WTC11 (cell line): ENCODE data around the gene SKIL. TPM values are rescaled to one million over a fixed set of nuclear protein-coding genes. Genes with fewer than 3 reads are reported as not detected.
A peak's percentile ranks its signal among the peaks of the same experiment; 100 is the strongest.

Experiments used
- ATAC-seq: fragments of 200-7000 bp; cut with Tn5 transposase; 2 replicates; pipeline ENCODE4 v1.10.0; 2021; ENCODE audit warnings: mild to moderate bottlenecking, moderate library complexity
- CTCF ChIA-PET: fragments of 300-600 bp; sonication (Branson Sonifier 250); formaldehyde crosslinking; loops from one replicate; lab custom pipeline; 2021; ENCODE audit warnings: antibody characterized with exemption; lab: Charles Lee
- POLR2A ChIA-PET: fragments of 350-600 bp; sonication (Branson Sonifier 250); formaldehyde crosslinking; loops from one replicate; lab custom pipeline; 2021; ENCODE audit warnings: antibody characterized with exemption; lab: Charles Lee
- DNase-seq: peaks from one replicate; pipeline ENCODE4 v3.0.0; 2021; ENCODE audit warnings: low spot score
- H3K27ac Mint-ChIP-seq: 2 replicates; pipeline ENCODE4 v1.8.0; 2021; ENCODE audit warnings: mixed read lengths
- H3K27me3 Mint-ChIP-seq: 2 replicates; pipeline ENCODE4 v1.8.0; 2021; ENCODE audit warnings: low read depth, mild to moderate bottlenecking, moderate library complexity, mixed read lengths
- H3K36me3 Mint-ChIP-seq: 2 replicates; pipeline ENCODE4 v1.8.0; 2021; ENCODE audit warnings: mixed read lengths
- H3K4me1 Mint-ChIP-seq: 2 replicates; pipeline ENCODE4 v1.8.0; 2022; ENCODE audit warnings: mixed read lengths
- H3K4me3 Mint-ChIP-seq: 2 replicates; pipeline ENCODE4 v1.8.0; 2021; ENCODE audit warnings: mild to moderate bottlenecking, moderate library complexity, mixed read lengths
- H3K9me3 Mint-ChIP-seq: 2 replicates; pipeline ENCODE4 v1.8.0; 2021; ENCODE audit warnings: mixed read lengths
- ARID4B ChIP-seq: sonication (generic); formaldehyde crosslinking; IDR thresholded peaks from 2 replicates; pipeline ENCODE4 v1.8.0; 2023; ENCODE audit warnings: missing genetic modification reagents, mild to moderate bottlenecking, borderline replicate concordance
- ELF4 ChIP-seq: sonication (generic); formaldehyde crosslinking; IDR thresholded peaks from 2 replicates; pipeline ENCODE4 v1.8.1; 2022; ENCODE audit warnings: low read depth, mild to moderate bottlenecking, moderate library complexity, missing genetic modification reagents
- ERG ChIP-seq: fragments of 250-450 bp; sonication (Bioruptor Pico); IDR thresholded peaks from 2 replicates; pipeline ENCODE4 v1.8.0; 2021; ENCODE audit warnings: mild to moderate bottlenecking
- ESRRA ChIP-seq: sonication (generic); formaldehyde crosslinking; IDR thresholded peaks from 2 replicates; pipeline ENCODE4 v1.8.1; 2022; ENCODE audit warnings: mild to moderate bottlenecking, missing genetic modification reagents, borderline replicate concordance
- ETV6 ChIP-seq: sonication (generic); formaldehyde crosslinking; IDR thresholded peaks from 2 replicates; pipeline ENCODE4 v1.8.1; 2022; ENCODE audit warnings: mild to moderate bottlenecking, missing genetic modification reagents
- FOXP1 ChIP-seq: sonication (generic); formaldehyde crosslinking; IDR thresholded peaks from 2 replicates; pipeline ENCODE4 v1.8.0; 2022; ENCODE audit warnings: missing genetic modification reagents, mild to moderate bottlenecking, moderate library complexity, borderline replicate concordance
- GRHL2 ChIP-seq: fragments of 250-450 bp; sonication (Bioruptor Pico); IDR thresholded peaks from 2 replicates; pipeline ENCODE4 v1.8.0; 2022; ENCODE audit warnings: mild to moderate bottlenecking, moderate library complexity; ENCODE audit not compliant: insufficient replicate concordance, severe bottlenecking
- JAZF1 ChIP-seq: fragments of 250-450 bp; sonication (Bioruptor Pico); IDR thresholded peaks from 2 replicates; pipeline ENCODE4 v1.9.0; 2021; ENCODE audit warnings: moderate library complexity, mild to moderate bottlenecking, inconsistent platforms
- MYBL2 ChIP-seq: sonication (generic); formaldehyde crosslinking; IDR thresholded peaks from 2 replicates; pipeline ENCODE4 v1.8.1; 2023; ENCODE audit warnings: mild to moderate bottlenecking, moderate library complexity, missing genetic modification reagents
- NFATC4 ChIP-seq: fragments of 250-450 bp; sonication (Bioruptor Pico); IDR thresholded peaks from 2 replicates; pipeline ENCODE4 v1.9.0; 2021; ENCODE audit warnings: mild to moderate bottlenecking
- NFYB ChIP-seq: sonication (generic); formaldehyde crosslinking; conservative IDR thresholded peaks from 2 replicates; pipeline ENCODE4 v1.8.0; 2022; ENCODE audit warnings: low read depth, missing genetic modification reagents
- NR1H2 ChIP-seq: sonication (generic); formaldehyde crosslinking; IDR thresholded peaks from 2 replicates; pipeline ENCODE4 v1.9.0; 2021; ENCODE audit warnings: mild to moderate bottlenecking, moderate library complexity, missing genetic modification reagents
- SP1 ChIP-seq: sonication (generic); formaldehyde crosslinking; conservative IDR thresholded peaks from 2 replicates; pipeline ENCODE4 v1.8.1; 2022; ENCODE audit warnings: missing genetic modification reagents
- STAT6 ChIP-seq: sonication (generic); formaldehyde crosslinking; conservative IDR thresholded peaks from 2 replicates; pipeline ENCODE4 v1.8.1; 2023; ENCODE audit warnings: mild to moderate bottlenecking, low read depth, missing genetic modification reagents, moderate library complexity
- TCF7 ChIP-seq: sonication (generic); formaldehyde crosslinking; IDR thresholded peaks from 2 replicates; pipeline ENCODE4 v1.8.0; 2022; ENCODE audit warnings: mild to moderate bottlenecking, low read depth, missing genetic modification reagents, moderate library complexity
- ZNF219 ChIP-seq: sonication (generic); formaldehyde crosslinking; IDR thresholded peaks from 2 replicates; pipeline ENCODE4 v1.8.0; 2023; ENCODE audit warnings: missing genetic modification reagents, mild to moderate bottlenecking, borderline replicate concordance
- total RNA-seq: library from RNA; stranded (reverse); gene quantifications from 3 replicates; pipeline ENCODE4 v1.2.3, GENCODE V29; 2021
- TF ChIP-seq, protein P1 (sequence below): sonication (generic); formaldehyde crosslinking; IDR thresholded peaks from 2 replicates; pipeline ENCODE4 v1.8.1; 2022; ENCODE audit warnings: low read depth, mild to moderate bottlenecking, moderate library complexity, missing genetic modification reagents, borderline replicate concordance
- TF ChIP-seq, protein P2 (sequence below): sonication (generic); formaldehyde crosslinking; IDR thresholded peaks from 2 replicates; pipeline ENCODE4 v1.8.1; 2022; ENCODE audit warnings: missing genetic modification reagents, borderline replicate concordance

SKIL gene
- total RNA-seq, 1 experiment from 2014 or later: 181 TPM

DNA sequence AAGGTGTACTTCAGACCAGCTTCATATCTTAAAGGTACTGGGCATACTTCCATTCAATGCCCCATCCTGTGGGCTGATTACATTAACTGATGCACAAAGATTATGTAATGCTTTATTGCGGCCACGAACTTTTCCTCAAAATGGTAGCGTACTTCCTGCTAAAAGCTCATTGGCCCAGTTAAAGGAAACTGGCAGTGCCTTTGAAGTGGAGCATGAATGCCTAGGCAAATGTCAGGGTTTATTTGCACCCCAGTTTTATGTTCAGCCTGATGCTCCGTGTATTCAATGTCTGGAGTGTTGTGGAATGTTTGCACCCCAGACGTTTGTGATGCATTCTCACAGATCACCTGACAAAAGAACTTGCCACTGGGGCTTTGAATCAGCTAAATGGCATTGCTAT lies 3.4 kb downstream of the SKIL start:
- POLR2A ChIA-PET: no interaction called here
- Mint-ChIP-seq H3K4me3 (peak overlapping the region; percentile 94), H3K4me1 (peaks cover 52% of the 10 kb centered on the region), H3K27me3 (no peaks in the 10 kb centered on the region), H3K36me3 (peaks cover 64% of the 10 kb centered on the region), H3K27ac (peak overlapping the region; percentile 88), H3K9me3 (no peaks in the 10 kb centered on the region)
- CTCF ChIA-PET: interaction anchor here (1.3 kb wide), 1 partner anchor 51 kb away, joined by 3 read pairs; no protein-coding TSS in a partner anchor
- DNase-seq (no peak), ATAC-seq (no peak)
- TF ChIP-seq JAZF1 (CRISPR knock-in tag): no peak
- no peak for TF ChIP-seq ELF4 (CRISPR knock-in tag)
- TF ChIP-seq, protein P1, sequence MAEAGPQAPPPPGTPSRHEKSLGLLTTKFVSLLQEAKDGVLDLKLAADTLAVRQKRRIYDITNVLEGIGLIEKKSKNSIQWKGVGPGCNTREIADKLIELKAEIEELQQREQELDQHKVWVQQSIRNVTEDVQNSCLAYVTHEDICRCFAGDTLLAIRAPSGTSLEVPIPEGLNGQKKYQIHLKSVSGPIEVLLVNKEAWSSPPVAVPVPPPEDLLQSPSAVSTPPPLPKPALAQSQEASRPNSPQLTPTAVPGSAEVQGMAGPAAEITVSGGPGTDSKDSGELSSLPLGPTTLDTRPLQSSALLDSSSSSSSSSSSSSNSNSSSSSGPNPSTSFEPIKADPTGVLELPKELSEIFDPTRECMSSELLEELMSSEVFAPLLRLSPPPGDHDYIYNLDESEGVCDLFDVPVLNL (CRISPR knock-in tag): no peak
- TF ChIP-seq SP1 (CRISPR knock-in tag): no peak

DNA sequence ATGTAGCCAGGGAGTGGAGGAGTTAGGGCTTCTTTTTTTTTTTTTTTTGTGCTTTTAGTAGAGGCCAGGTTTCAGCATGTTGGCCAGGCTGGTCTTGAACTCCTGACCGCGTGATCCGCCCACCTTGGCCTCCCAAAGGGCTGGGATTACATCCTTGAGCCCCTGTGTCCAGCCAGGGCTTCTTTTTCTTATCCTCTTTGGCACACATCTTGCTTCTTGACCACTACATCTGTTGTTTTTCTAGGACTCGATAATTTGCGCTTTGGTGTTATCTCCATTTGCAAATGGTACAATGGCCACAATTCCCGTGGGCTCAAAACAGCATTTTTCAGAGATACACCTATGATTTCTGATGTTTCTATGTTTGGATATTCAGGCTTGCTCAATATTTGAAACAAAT lies 4.2 kb downstream of the SKIL start:
- peaks cover 68% of the 10 kb centered on the region for H3K36me3 Mint-ChIP-seq
- TF ChIP-seq NFYB (no peak), ERG (CRISPR knock-in tag) (no peak), MYBL2 (no peak), GRHL2 (CRISPR knock-in tag) (no peak), ARID4B (no peak), NFATC4 (CRISPR knock-in tag) (no peak), ESRRA (no peak), ZNF219 (CRISPR knock-in tag) (no peak)
- TF ChIP-seq, protein P1 (CRISPR knock-in tag): no peak
- TF ChIP-seq, all 79 proteins: peak for 0

GRCh38 chr3:170363471-170363994 lies 6.0 kb downstream of the SKIL start:
- no peak for DNase-seq
- Mint-ChIP-seq H3K4me1 (peaks cover 63% of the 10 kb centered on the region), H3K36me3 (peaks cover 70% of the 10 kb centered on the region), H3K4me3 (peak overlapping the region; percentile 94), H3K9me3 (no peaks in the 10 kb centered on the region), H3K27me3 (no peaks in the 10 kb centered on the region), H3K27ac (peak overlapping the region; percentile 89; the same call in 1 of the 2 replicates)
- POLR2A ChIA-PET: no interaction called here
- CTCF ChIA-PET: interaction anchor here (1.4 kb wide), 1 partner anchor 54 kb away, joined by 3 read pairs; no protein-coding TSS in a partner anchor
- no peak for ATAC-seq
- TF ChIP-seq ETV6 (CRISPR knock-in tag) (no peak), STAT6 (CRISPR knock-in tag) (no peak), FOXP1 (CRISPR knock-in tag) (no peak), TCF7 (CRISPR knock-in tag) (no peak), NR1H2 (CRISPR knock-in tag) (no peak)
- TF ChIP-seq, protein P2, sequence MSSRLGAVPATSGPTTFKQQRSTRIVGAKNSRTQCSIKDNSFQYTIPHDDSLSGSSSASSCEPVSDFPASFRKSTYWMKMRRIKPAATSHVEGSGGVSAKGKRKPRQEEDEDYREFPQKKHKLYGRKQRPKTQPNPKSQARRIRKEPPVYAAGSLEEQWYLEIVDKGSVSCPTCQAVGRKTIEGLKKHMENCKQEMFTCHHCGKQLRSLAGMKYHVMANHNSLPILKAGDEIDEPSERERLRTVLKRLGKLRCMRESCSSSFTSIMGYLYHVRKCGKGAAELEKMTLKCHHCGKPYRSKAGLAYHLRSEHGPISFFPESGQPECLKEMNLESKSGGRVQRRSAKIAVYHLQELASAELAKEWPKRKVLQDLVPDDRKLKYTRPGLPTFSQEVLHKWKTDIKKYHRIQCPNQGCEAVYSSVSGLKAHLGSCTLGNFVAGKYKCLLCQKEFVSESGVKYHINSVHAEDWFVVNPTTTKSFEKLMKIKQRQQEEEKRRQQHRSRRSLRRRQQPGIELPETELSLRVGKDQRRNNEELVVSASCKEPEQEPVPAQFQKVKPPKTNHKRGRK (CRISPR knock-in tag): no peak

More for the DNA sequence above, 4.2 kb downstream of the SKIL start:
- ChIA-PET POLR2A (no interaction called here), CTCF (no interaction called here)
- H3K27ac Mint-ChIP-seq: peak overlapping the region; percentile 88
- ATAC-seq (no peak), DNase-seq (no peak)
- H3K4me3 Mint-ChIP-seq: peak overlapping the region; percentile 94
- no peaks in the 10 kb centered on the region for H3K9me3 Mint-ChIP-seq
- H3K27me3 Mint-ChIP-seq: no peaks in the 10 kb centered on the region
- H3K4me1 Mint-ChIP-seq: peaks cover 52% of the 10 kb centered on the region
